Measurements from ENCODE around the gene ABCD3.
A peak's percentile ranks its signal among the peaks of the same experiment; 100 is the strongest.
"Not testable (repeated sequence)": the region's sequence is repeated elsewhere in the genome, so short reads cannot be mapped to it uniquely, and the experiment has no call there.

Gene ABCD3

DNA sequence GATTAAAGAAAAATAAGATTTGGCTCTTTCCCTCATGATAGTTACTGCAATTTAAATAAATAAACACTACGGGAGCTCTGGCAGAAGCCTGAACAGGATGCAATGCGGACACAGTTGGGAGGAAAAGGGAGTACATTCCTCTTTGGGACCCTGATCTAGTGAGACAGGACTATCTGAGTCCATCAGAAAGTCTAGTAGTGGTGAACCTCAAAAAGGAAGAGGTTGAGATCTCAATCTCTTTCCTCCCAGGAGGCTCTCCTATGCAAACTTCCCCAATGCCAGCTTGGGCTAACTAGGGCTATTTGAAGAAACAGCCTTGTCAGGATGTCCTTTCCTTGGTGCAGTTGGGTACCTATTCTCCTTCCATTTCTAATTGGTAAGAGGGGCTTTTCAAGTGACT, 4.9 kb upstream of the ABCD3 start:
- DNase-seq (ENCODE audit: low spot score) = no peak

DNA sequence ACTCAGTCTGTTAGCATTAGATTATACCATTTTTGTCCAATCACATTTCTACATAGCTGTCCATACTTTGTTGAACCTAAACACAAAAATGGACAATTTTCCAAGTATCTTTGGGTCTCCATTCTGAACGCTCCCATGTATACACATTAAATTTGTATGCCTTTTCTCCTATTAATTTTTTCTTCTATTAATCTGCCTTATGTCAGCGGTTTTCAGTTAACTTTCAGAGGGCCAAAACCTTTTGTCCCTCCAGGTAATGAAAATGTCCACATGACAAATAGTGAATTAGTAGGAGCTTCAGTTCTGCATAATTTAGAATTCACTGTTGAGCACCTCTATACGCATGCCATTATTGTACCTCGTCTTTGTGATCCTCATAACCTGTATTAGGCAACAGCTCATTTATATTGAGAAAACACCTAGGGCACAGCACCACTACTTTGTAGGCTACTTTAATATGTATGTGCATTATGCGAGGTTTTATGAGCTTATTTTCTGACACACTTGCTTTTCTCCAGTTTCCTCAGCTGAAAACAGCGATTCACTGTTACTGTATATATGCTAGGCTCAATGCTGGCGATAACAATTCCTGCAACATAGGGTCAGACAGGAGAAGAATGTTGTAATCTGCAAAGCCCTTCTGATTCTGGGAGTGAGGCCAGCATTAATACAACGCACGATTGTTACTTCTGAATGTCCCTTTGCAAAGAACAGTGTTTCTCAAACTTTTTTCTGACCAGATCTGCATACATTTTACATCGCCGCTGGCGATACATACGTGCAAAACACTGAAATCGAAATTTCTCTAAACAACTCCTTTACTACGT, 1.1 kb upstream of the ABCD3 start:
- peak; percentile 5 for DNase-seq (ENCODE audit: low spot score)

DNA sequence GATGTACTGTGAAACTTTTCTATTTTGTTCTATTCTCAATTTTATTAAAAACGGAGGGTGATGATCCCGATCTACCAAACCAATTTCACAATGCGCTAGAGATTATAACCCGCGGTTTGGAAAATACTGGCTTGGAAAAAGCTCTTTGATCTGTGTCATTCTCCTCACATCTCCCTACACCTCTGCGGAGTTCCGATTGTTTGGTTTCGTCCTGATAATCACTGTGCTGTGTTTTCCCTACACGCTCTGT, 536 bp upstream of the ABCD3 start:
- no peak for DNase-seq (ENCODE audit: low spot score)

DNA sequence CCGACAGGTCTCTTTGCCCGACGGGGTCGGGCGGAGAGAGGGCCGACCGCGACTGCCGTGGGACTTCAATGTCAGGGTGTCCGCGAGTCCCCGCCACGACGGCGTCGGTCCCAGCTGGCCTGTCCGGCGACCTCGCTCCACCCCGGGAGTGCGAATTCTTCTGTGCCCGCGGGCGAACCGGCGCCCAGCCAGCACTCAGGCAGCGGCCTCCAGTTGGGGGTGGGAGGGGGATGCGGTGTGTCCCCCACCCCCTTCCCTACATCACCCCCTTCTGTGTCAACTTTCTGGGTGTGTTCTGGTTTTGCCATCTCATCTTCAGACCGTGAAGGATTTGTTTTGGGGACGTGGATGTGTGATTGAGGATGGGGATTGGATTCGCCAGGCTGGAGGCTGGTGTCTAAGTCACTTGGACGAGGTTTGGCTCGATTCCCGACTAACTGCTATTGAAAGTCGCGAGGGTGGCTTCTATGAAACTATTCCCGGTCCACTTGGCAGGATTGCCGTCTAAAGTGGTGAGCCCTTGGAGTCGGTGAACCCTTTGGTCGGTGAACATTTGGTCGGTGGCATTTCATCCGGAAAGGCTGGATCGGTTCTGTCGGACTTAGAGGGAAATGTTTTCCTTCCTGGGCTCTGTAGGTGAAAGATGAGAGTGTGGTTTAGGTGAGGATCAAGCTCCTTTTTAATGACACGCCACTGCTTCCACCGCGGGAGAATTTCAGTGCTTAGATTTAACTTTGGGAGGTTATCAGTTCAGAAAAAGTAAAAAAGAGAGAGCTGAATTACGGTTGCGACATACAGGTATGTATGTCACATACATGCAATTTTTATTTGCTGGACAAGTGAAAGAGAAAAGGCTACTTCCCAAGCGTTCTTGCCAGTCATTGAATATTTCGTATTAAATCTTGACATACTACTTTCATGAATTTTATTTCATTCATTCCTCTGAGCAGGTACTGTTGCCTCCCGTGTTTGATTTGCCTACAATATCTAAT, 771 bp downstream of the ABCD3 start:
- peak; percentile 24 for DNase-seq (ENCODE audit: low spot score)

DNA sequence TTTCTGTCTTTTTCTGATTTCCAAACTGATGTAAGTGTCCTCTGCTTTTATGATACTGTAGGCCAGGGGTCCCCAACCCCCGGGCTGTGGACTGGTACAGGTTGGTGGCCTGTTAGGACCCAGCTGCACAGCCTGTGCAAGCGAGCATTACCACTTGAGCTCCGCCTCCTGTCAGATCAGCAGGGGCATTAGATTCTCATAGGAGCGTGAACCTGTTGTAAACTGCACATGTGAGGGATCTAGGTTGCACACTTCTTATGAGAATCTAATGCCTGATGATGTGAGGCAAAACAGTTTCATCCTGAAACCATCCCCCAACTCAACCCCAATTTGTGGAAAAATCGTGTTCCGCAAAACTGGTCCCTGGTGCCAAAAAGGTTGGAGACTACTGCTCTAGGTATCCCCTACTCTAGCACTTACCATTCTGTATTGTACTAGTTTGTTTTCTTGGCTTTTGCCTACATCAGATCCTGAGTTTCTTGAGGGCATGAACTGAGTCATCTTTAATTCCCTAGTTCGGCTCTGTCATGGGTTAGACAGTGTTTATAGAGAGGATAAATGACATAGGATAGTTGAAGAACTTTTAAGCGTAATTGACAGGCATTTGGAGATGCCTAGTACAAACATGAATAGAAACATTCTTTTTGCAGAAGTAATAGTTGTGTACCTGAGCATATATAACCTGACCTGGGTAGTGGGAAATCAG, 4.1 kb downstream of the ABCD3 start:
- no peak for DNase-seq (ENCODE audit: low spot score)

DNA sequence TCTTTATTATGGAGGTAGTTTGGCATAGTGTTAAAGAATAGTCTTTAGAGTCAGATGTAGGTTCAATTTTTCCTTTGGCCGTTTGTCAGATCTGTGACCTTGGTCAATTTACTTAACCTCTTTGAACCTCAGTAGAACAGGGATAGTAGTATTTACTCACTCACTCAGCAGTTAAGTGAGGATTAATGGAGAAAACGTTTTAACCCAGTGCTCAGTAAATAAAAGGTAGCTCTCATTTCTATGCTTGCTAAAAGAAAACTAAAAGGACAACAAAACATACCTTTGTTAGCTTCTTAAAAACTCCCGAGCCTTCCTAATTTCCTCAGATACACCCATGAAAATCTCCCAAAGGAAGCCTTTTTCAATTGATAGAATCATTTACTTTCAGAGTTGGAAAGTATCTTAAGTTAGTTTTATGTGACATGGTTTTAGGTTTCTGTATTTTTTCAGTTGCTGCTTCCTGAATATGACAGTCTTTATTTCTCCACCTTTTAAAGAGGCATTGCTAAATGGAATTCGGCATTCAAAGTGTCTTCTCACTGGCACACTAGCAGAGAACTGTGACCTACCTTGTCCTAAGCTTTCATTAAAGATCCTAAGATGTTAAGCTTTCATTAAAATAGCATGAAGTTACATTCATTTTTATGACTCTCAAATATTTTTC, 7.8 kb downstream of the ABCD3 start:
- DNase-seq (ENCODE audit: low spot score) = no peak

DNA sequence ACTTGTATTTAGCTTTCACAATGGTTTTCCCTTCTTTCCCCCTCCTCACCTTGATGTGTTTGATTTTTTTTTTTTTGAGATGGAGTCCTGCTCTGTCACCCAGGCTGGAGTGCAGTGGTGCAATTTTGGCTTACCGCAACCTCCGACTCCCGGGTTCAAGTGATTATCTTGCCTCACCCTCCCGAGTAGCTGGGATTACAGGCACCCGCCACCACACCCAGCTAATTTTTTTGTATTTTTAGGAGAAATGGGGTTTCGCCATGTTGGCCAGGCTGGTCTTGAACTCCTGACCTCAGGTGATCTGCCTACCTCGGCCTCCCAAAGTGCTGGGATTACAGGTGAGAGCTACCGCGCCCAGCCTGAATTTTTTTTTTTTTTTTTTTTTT, 8.3 kb downstream of the ABCD3 start:
- DNase-seq (ENCODE audit: low spot score) = not testable (repeated sequence)

DNA sequence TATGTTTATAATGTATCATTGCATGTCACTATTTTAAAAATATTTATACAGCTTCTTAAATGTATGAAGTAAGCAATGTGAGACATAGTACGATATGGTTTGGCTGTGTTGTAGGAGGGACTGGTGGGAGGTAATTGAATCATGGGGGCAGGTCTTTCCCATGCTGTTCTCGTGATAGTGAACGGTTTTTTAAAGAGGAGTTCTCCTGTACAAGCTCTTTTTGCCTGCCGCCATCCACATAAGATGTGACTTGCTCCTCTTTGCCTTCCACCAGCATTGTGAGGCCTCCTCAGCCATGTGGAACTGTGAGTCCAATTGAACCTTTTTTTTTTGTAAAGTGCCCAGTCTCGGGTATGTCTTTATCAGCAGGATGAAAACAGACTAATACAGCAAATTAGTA, 10.3 kb downstream of the ABCD3 start:
- no peak for DNase-seq (ENCODE audit: low spot score)

DNA sequence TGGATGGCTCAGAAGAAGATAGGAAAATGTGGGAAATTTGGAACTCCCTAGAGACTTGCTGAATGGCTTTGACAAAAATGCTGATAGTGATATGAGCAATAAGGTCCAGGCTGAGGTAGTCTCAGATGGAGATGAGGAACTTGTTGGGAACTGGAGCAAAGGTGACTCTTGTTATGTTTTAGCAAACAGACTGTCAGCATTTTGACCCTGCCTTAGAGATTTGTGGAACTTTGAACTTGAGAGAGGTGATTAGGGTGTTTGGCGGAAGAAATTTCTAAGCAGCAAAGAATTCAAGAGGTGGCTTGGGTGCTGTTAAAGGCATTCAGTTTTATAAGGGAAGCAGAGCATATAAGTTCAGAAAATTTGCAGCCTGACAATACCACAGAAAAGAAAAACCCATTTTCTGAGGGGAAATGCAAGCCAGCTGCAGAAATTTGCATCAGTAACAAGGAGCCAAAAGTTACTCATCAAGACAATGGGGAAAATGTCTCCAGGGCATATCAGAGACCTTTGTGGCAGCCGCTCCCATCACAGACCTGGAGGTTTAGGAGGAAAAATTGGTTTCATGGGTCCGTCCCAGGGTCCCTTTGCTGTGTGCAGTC, 10.8 kb downstream of the ABCD3 start:
- DNase-seq (ENCODE audit: low spot score) = not testable (repeated sequence)

DNA sequence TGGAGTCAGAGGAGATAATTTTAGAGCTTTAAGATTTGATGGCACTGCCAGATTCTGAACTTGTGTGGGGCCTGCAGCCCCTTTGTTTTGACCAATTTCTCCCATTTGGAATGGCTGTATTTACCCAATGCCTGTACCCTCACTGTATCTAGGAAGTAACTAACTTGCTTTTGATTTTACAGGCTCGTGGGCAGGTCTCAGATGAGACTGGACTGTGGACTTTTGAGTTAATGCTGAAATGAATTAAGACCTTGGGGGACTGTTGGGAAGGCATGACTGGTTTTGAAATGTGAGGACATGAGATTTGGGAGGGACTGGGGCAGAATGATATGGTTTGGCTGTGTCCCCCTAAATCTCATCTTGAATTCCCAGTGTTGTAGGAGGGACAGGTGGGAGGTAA, 11.9 kb downstream of the ABCD3 start:
- DNase-seq (ENCODE audit: low spot score) = not testable (repeated sequence)

DNA sequence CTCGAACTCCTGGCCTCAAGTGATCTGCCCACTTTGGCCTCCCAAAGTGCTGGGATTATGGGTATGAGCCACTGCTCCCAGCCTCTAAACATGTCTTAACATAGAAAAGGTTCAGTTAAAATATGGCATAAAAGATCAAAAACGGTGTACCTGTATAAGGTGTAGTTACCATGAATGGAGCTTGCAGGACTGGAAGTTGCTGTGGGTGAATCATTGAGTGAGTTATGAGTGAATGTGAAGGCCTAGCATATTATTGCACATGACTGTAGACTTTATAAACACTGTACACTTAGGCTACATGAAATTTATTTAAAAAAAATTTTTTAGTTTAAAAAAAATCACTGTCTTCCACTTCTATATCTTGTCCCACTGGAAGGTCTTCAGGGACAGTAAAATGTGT, 15.7 kb downstream of the ABCD3 start:
- no peak for DNase-seq (ENCODE audit: low spot score)

DNA sequence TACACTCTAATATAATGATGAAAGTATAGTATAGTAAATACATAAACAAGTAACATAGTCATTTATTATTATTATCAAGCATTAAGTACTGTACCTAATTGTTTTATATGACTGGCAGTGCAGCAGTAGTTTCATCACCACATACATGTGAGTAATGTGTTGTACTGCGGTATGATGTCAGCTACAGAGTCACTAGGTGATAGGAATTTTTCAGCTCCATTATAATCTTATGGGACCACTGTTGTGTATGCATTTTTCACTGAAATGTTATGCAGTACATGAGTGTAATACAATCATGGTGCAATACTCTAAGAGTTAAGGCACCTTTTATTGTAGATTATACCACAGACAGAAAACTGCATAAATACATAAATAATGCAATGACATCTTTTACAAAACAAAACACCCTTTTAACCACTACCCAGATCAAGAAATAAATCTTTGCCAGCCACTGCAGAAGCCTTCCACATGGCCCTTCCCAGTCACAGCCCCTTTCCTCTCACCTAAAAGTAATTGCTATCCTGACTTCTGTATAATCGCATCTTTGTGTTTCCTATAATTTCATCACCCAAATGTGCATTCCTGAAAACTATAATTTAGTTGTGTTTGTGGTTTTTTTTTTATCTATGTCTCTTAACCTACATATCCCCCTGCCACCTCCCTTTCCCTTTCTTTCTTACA, 16.3 kb downstream of the ABCD3 start:
- no peak for DNase-seq (ENCODE audit: low spot score)

DNA sequence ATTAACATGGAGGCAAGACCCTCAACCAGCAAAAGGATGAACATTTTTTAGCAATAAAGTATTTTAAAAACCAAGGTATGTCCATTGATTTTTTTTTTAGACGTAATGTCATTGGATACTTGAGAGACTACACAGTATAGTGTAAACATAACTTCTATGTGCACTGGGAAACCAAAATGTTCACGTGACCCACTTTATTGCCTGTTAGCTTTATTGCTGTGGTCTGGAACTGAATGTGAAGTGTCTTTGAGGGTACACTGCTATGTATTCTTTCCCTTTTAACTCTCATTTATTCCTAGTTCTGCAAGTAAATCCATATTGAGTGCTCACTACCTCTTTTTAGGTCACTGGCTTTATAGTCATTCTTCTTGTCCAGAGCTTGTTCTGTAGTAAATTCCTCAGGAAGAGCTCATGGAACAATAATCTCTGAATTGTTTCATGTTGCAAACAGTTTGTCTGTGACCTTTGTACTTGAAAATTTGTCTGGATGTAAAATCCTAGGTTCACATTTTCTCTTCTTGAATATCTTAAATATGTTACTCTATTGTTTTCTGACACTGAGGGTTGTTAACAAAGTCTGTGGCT, 20.6 kb downstream of the ABCD3 start:
- DNase-seq (ENCODE audit: low spot score) = no peak

DNA sequence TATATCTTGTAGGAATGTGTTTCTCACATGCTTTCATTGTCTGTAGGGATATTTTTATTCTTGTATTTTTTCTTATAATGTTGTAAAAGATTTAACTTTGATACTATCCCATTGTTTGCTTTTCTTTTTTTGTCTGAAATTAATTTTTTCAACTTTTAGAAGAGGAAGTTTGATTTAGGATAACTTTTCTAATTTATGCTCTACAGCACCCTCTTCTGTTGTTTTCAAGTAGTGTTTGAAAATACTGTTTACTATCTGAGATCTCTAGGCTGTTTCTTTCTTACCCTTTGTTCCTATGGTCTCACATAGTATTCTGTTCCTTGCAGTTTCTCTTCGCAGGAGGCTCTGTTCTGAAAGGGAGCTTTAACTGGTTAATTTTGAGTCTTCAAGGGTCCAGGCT, 21.9 kb downstream of the ABCD3 start:
- DNase-seq (ENCODE audit: low spot score) = no peak

DNA sequence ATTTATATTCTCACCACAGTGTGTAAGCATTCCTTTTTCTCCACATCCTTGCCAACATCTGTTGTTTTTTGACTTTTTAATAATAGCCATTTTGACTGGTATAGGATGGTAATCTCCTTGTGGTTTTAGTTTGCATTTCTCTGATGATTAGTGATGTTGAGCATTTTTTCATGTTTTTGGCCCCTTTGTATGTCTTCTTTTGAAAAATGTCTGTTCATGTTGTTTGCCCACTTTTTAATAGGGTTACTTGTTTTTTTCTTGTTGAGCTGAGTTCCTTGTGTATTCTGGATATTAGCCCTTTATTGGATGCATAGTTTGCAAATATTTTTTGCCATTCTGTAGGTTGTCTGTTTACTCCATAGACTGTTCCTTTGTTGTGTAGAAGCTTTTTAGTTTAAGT, 24.9 kb downstream of the ABCD3 start:
- DNase-seq (ENCODE audit: low spot score) = not testable (repeated sequence)

DNA sequence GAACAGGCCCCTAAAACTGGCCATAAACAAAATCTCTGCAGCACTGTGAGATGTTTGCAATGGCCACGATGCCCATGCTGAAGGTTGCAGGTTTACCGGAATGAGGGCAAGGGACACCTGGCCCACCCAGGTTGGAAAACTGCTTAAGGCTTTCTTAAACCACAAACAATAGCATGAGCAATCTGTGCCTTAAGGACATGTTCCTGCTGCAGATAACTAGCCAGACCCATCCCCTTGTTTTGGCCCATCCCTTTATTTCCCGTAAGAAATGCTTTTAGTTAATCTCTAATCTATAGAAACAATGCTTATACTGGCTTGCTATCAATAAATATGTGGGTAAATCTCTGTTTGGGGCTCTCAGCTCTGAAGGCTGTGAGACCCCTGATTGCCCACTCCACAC, 26.6 kb downstream of the ABCD3 start:
- not testable (repeated sequence) for DNase-seq (ENCODE audit: low spot score)

DNA sequence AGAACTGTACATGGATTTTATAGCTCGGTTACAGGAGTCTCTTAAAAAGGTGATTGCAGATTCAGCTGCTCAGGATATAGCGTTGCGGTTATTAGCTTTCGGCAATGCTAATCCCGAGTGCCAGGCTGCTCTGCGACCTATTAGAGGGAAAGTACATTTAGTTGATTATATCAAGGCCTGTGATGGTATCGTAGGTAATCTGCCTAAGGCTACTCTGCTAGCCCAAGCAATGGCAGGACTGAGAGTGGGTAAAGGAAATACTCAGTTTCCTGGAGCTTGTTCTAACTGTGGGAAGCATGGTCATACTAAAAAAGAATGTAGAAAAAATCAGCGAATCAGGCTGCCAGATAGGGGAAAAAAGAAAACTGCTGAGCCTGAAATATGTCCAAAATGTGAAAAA, 27.5 kb downstream of the ABCD3 start:
- not testable (repeated sequence) for DNase-seq (ENCODE audit: low spot score)

DNA sequence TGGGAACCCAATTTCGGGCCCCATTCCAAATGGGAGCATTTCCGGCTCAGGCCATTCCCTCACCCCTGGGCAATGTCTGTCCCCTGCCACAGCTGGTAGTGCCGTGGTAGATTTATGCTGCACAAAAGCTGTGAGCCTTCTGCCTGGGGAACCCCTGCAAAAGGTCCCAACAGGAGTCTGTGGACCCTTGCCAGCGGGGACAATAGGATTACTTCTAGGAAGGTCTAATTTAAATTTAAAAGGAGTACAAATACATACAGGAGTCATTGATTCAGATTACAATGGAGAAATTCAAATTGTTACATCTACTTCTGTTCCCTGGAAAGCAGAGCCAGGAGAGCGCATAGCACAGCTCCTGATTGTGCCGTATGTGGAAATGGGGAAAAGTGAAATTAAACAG, 28.0 kb downstream of the ABCD3 start:
- not testable (repeated sequence) for DNase-seq (ENCODE audit: low spot score)

DNA sequence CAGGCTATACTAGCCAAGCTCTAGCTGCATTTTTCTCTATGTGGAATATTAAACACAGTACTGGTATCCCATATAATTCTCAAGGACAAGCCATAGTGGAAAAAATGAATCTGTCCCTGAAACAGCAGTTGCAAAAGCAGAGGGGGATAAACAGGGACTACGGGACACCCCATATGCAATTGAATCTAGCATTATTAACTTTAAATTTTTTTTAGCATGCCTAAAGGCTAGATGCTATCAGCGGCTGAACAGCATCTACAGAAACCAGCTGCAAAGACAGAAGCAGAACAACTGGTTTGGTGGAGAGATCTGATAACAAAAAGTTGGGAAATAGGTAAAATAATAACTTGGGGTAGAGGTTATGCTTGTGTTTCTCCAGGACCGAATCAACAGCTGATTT, 30.6 kb downstream of the ABCD3 start:
- DNase-seq (ENCODE audit: low spot score) = not testable (repeated sequence)

DNA sequence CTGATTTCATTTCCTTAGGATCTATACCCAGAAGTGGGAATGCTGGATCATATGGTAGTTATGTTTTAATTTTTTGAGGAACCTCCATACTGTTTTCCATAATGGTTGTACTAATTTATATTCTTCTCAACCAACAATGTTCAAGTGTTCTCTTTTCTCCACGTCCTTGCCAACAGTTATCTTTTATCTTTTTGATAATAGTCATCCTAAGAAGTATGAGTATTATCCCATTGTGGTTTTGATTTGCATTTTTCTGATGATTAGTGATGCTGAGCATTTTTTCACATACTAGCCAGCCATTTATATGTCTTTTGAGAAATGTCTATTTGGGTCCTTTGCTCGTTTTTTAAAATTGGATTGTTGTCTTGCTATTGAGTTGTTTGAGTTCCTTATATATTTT, 38.5 kb downstream of the ABCD3 start:
- DNase-seq (ENCODE audit: low spot score) = no peak

All from SK-N-DZ (cell line).